HCT116 (cell line): Measurements from ENCODE around the gene GJA8. TPM values are rescaled to one million over a fixed set of nuclear protein-coding genes. Genes with fewer than 3 reads are reported as not detected.

Experiments
- ATAC-seq: fragments of 200-7000 bp; cut with Tn5 transposase; 2 replicates; pipeline ENCODE4 v1.9.1; 2020; ENCODE audit warnings: mild to moderate bottlenecking, moderate library complexity
- BruUV-seq: library from RNA; stranded (reverse); fragments of 400-500 nt; replicated peaks from 2 replicates; lab custom pipeline; 2021; lab: Mats Ljungman, UMichigan
- CTCF ChIA-PET: fragments of 300-600 bp; sonication (Branson Sonifier 250); formaldehyde crosslinking; loops from one replicate; lab custom pipeline; 2021; ENCODE audit warnings: antibody characterized with exemption; lab: Charles Lee
- POLR2A ChIA-PET: fragments of 300-600, 350-600 bp; sonication (Branson Sonifier 250); formaldehyde crosslinking; loops from one replicate; lab custom pipeline; 2021; ENCODE audit warnings: antibody characterized with exemption; lab: Charles Lee
- RAD21 ChIA-PET, 2 experiments: fragments of 300-600 bp; sonication (Branson Sonifier 250); formaldehyde crosslinking; loops; one replicate each; lab custom pipeline; 2023; ENCODE audit warnings: low total read pairs in 2 of 2; ENCODE audit not compliant: uncharacterized antibody in 2 of 2, unreplicated experiment in 2 of 2, low non-redundant PET in 1 of 2; lab: Charles Lee
- DNase-seq: peaks from one replicate; pipeline ENCODE4 v3.0.0-alpha.2; 2010; ENCODE audit warnings: low read depth, low spot score
- H2AFZ ChIP-seq: fragments of 200-600 bp; shearing (Covaris generic), sonication (generic); 2 replicates; pipeline ENCODE4 v1.6.1; 2017; ENCODE audit warnings: low read depth, mixed run types, mixed read lengths, antibody characterized with exemption, low read length; ENCODE audit not compliant: poor library complexity, severe bottlenecking
- H3K27ac ChIP-seq: 2 replicates; pipeline ENCODE4 v1.5.1; 2012; ENCODE audit warnings: low read depth, low read length
- H3K27me3 ChIP-seq: fragments of 200-600 bp; sonication (generic); 2 replicates; pipeline ENCODE4 v1.6.1; 2016; ENCODE audit warnings: mixed run types, low read length, mixed read lengths; ENCODE audit not compliant: insufficient read depth
- H3K36me3 ChIP-seq, 2 experiments: fragments of 200-500 bp in 1 of 2; fragments of 200-600 bp in 1 of 2; sonication (Bioruptor generic) in 1 of 2; sonication (generic) in 1 of 2; 2 replicates each; pipeline versions ENCODE4 v1.5.1 to v1.6.1; 2014 to 2016; ENCODE audit warnings: low read length in 2 of 2, inconsistent platforms in 1 of 2, mixed read lengths in 1 of 2, mixed run types in 1 of 2; ENCODE audit not compliant: insufficient read depth in 2 of 2, control insufficient read depth in 1 of 2
- H3K4me1 ChIP-seq, 2 experiments: fragments of 200-600 bp in 1 of 2; sonication (generic) in 1 of 2; 2 replicates each; pipeline versions ENCODE4 v1.5.1 to v1.6.1; 2012 to 2017; ENCODE audit warnings: low read length in 2 of 2, inconsistent platforms in 1 of 2, mild to moderate bottlenecking in 1 of 2, mixed read lengths in 1 of 2, mixed run types in 1 of 2, moderate library complexity in 1 of 2; ENCODE audit not compliant: insufficient read depth in 2 of 2, control insufficient read depth in 1 of 2
- H3K4me2 ChIP-seq: fragments of 200-600 bp; sonication (generic); 2 replicates; pipeline ENCODE4 v1.6.1; 2017; ENCODE audit warnings: mixed run types, low read length, mixed read lengths
- H3K4me3 ChIP-seq, 2 experiments: fragments of 200-600 bp in 1 of 2; sonication (generic) in 1 of 2; replicated peaks in 1 of 2; 2 replicates each; pipeline ENCODE4 v1.5.1; 2011 to 2016; ENCODE audit warnings: low read length in 2 of 2, control low read depth in 1 of 2, low read depth in 1 of 2, mild to moderate bottlenecking in 1 of 2, mixed read lengths in 1 of 2, mixed run types in 1 of 2
- H3K79me2 ChIP-seq: fragments of 200-600 bp; sonication (generic); 2 replicates; pipeline ENCODE4 v1.6.1; 2017; ENCODE audit warnings: mild to moderate bottlenecking, mixed run types, low read length, moderate library complexity, mixed read lengths; ENCODE audit not compliant: insufficient read depth
- H3K9ac ChIP-seq: fragments of 200-600 bp; sonication (generic); 2 replicates; pipeline ENCODE4 v1.6.1; 2016; ENCODE audit warnings: low read length, mixed read lengths
- H3K9me2 ChIP-seq: fragments of 200-600 bp; sonication (generic), shearing (Covaris generic); 2 replicates; pipeline ENCODE4 v1.6.1; 2017; ENCODE audit warnings: mixed run types, mild to moderate bottlenecking, moderate library complexity; ENCODE audit not compliant: insufficient read depth
- H3K9me3 ChIP-seq, 2 experiments: fragments of 200-500 bp in 1 of 2; fragments of 200-600 bp in 1 of 2; sonication (Bioruptor generic) in 1 of 2; sonication (generic) in 1 of 2; 2 replicates each; pipeline ENCODE4 v1.6.1; 2014 to 2017; ENCODE audit warnings: low read length in 2 of 2, mixed read lengths in 2 of 2, inconsistent platforms in 1 of 2, low read depth in 1 of 2, mild to moderate bottlenecking in 1 of 2, mixed run types in 1 of 2, moderate library complexity in 1 of 2; ENCODE audit not compliant: control insufficient read depth in 1 of 2, insufficient read depth in 1 of 2
- H4K20me1 ChIP-seq: fragments of 200-600 bp; sonication (generic), shearing (Covaris generic); 2 replicates; pipeline ENCODE4 v1.6.1; 2017; ENCODE audit warnings: mixed run types, mild to moderate bottlenecking, moderate library complexity; ENCODE audit not compliant: insufficient read depth
- CBX3 ChIP-seq: IDR thresholded peaks from 2 replicates; pipeline ENCODE4 v1.6.1; 2012; ENCODE audit warnings: low read depth
- JUND ChIP-seq: IDR thresholded peaks from 2 replicates; pipeline ENCODE4 v1.6.1; 2012
- RAD21 ChIP-seq: IDR thresholded peaks from 2 replicates; pipeline ENCODE4 v1.6.1; 2012; ENCODE audit warnings: low read depth, mild to moderate bottlenecking
- intact Hi-C: fragments of 100-400 bp; cut with micrococcal nuclease; formaldehyde crosslinking; loops from 2 replicates; pipeline ENCODE4 v1.10.0; 2022
- total RNA-seq: library from RNA; stranded (reverse); gene quantifications from one replicate; pipeline ENCODE4 v1.2.1, GENCODE V29; 2021; ENCODE audit not compliant: unreplicated experiment
- TF ChIP-seq, protein P1 (sequence below): IDR thresholded peaks from 2 replicates; pipeline ENCODE4 v1.6.1; 2012; ENCODE audit warnings: low read depth
- TF ChIP-seq, protein P2 (sequence below): IDR thresholded peaks from 2 replicates; pipeline ENCODE4 v1.6.1; 2011; ENCODE audit warnings: mild to moderate bottlenecking, low read length, moderate library complexity; ENCODE audit not compliant: insufficient replicate concordance; ENCODE audit errors: extremely low read depth
- TF ChIP-seq, protein P3 (sequence below), 3 experiments: fragments of 200-600 bp in 1 of 3; sonication (generic) in 1 of 3; IDR thresholded peaks in 2 of 3; conservative IDR thresholded peaks in 1 of 3; 2 replicates each; pipeline ENCODE4 v1.5.1; 2012 to 2017; ENCODE audit warnings: low read depth in 2 of 3, low read length in 2 of 3, antibody characterized with exemption in 1 of 3, borderline replicate concordance in 1 of 3, control low read depth in 1 of 3, mild to moderate bottlenecking in 1 of 3, mixed read lengths in 1 of 3, mixed run types in 1 of 3, moderate library complexity in 1 of 3; ENCODE audit not compliant: insufficient read depth in 1 of 3

The GJA8 gene
- total RNA-seq, 1 experiment from 2014 or later = not detected

GRCh38 chr1:147882535-147882934 lies 20.1 kb upstream of the GJA8 start (continued):
- TF ChIP-seq, protein P1, sequence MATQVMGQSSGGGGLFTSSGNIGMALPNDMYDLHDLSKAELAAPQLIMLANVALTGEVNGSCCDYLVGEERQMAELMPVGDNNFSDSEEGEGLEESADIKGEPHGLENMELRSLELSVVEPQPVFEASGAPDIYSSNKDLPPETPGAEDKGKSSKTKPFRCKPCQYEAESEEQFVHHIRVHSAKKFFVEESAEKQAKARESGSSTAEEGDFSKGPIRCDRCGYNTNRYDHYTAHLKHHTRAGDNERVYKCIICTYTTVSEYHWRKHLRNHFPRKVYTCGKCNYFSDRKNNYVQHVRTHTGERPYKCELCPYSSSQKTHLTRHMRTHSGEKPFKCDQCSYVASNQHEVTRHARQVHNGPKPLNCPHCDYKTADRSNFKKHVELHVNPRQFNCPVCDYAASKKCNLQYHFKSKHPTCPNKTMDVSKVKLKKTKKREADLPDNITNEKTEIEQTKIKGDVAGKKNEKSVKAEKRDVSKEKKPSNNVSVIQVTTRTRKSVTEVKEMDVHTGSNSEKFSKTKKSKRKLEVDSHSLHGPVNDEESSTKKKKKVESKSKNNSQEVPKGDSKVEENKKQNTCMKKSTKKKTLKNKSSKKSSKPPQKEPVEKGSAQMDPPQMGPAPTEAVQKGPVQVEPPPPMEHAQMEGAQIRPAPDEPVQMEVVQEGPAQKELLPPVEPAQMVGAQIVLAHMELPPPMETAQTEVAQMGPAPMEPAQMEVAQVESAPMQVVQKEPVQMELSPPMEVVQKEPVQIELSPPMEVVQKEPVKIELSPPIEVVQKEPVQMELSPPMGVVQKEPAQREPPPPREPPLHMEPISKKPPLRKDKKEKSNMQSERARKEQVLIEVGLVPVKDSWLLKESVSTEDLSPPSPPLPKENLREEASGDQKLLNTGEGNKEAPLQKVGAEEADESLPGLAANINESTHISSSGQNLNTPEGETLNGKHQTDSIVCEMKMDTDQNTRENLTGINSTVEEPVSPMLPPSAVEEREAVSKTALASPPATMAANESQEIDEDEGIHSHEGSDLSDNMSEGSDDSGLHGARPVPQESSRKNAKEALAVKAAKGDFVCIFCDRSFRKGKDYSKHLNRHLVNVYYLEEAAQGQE = no peak

DNA sequence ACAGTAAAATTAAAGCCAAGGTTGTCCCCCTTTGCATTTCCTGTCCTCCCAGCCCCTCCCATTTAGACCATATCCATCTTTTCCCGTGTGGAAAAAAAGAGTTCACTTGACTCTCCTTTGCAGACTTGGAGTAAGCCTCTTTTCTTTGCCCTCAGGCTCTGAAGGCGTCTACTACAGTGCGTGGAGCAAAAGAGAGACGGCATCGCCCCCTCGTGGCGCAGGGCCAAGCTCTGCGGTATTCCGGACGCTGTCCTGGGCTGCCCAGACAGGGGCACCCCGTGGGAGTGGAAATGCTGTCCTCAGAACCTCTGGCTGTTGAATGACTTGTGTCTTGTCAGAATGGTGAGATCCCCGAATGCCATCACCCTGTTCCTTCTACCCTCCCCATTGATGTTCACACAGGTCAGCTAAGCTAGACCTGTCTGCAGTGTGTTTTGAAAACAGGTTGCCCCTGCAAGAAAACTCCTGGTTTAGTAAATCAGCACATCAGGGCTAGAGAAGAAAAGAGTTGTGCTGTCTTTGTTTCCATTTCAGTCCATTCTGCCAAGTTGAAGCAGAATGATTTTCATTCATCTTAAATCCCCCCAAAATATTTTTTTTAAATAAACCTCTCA lies 12.3 kb upstream of the GJA8 start:
- peak; percentile 48 for DNase-seq
- peak; percentile 97 for ATAC-seq

More for the DNA sequence above, 12.3 kb upstream of the GJA8 start:
- ChIA-PET POLR2A (no interaction called here), RAD21 (interaction anchor here in 1 of 2 experiments (1.0 kb wide), 1 partner anchor 220 kb away, joined by 3 read pairs; the partner anchor contains the start of gene ACP6), CTCF (interaction anchor here (0.6 to 3.0 kb wide), 4 partner anchors 19 to 249 kb away, joined by 3 to 11 read pairs (median 3); no protein-coding TSS in a partner anchor)
- Histone ChIP-seq H3K9me2 (no peaks in the 10 kb centered on the region), H3K9me3 (no peaks in the 10 kb centered on the region), H3K9ac (no peak overlapping the region), H3K36me3 (no peaks in the 10 kb centered on the region), H3K27ac (no peak overlapping the region), H3K4me2 (peak overlapping the region; percentile 31; the same call in 1 of the 2 replicates), H3K27me3 (no peaks in the 10 kb centered on the region), H2AFZ (peak overlapping the region; percentile 72), H3K4me3 (no peak overlapping the region), H3K4me1 (peaks cover 3 to 6% of the 10 kb centered on the region in 2 experiments; a peak in 2 of 4 replicates), H4K20me1 (no peaks in the 10 kb centered on the region), H3K79me2 (no peaks in the 10 kb centered on the region)
- BruUV-seq = no TSS peak
- TF ChIP-seq RAD21 = peak; percentile 92
- no peak for TF ChIP-seq JUND
- TF ChIP-seq CBX3 = no peak
- TF ChIP-seq, protein P2, sequence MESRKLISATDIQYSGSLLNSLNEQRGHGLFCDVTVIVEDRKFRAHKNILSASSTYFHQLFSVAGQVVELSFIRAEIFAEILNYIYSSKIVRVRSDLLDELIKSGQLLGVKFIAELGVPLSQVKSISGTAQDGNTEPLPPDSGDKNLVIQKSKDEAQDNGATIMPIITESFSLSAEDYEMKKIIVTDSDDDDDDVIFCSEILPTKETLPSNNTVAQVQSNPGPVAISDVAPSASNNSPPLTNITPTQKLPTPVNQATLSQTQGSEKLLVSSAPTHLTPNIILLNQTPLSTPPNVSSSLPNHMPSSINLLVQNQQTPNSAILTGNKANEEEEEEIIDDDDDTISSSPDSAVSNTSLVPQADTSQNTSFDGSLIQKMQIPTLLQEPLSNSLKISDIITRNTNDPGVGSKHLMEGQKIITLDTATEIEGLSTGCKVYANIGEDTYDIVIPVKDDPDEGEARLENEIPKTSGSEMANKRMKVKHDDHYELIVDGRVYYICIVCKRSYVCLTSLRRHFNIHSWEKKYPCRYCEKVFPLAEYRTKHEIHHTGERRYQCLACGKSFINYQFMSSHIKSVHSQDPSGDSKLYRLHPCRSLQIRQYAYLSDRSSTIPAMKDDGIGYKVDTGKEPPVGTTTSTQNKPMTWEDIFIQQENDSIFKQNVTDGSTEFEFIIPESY = no peak
- TF ChIP-seq, protein P3, sequence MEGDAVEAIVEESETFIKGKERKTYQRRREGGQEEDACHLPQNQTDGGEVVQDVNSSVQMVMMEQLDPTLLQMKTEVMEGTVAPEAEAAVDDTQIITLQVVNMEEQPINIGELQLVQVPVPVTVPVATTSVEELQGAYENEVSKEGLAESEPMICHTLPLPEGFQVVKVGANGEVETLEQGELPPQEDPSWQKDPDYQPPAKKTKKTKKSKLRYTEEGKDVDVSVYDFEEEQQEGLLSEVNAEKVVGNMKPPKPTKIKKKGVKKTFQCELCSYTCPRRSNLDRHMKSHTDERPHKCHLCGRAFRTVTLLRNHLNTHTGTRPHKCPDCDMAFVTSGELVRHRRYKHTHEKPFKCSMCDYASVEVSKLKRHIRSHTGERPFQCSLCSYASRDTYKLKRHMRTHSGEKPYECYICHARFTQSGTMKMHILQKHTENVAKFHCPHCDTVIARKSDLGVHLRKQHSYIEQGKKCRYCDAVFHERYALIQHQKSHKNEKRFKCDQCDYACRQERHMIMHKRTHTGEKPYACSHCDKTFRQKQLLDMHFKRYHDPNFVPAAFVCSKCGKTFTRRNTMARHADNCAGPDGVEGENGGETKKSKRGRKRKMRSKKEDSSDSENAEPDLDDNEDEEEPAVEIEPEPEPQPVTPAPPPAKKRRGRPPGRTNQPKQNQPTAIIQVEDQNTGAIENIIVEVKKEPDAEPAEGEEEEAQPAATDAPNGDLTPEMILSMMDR (IDR thresholded peaks at IDR 0.05 in 2 of 3, conservative IDR thresholded peaks at IDR 0.05 in 1 of 3; ENCODE audit: borderline replicate concordance in 1 of 3, insufficient read depth in 1 of 3, low read depth in 2 of 3, low read length in 2 of 3) = peak; percentile 68 to 84 (median 81)
- intact Hi-C loops = loop anchor here (1.0 to 5.0 kb wide), 3 partner anchors 166 to 395 kb away; no protein-coding TSS in a partner anchor
